GM21529 (cell line): ENCODE results near the gene ARHGAP26.

Experiments
- ATAC-seq: cut with Tn5 transposase; IDR thresholded peaks from one replicate; pipeline ENCODE4 v1.9.1; 2021; ENCODE audit not compliant: unreplicated experiment

ARHGAP26 gene

GRCh38 chr5:142748568-142749249, 21.5 kb upstream of the ARHGAP26 start:
- peak; percentile 55 for ATAC-seq

DNA sequence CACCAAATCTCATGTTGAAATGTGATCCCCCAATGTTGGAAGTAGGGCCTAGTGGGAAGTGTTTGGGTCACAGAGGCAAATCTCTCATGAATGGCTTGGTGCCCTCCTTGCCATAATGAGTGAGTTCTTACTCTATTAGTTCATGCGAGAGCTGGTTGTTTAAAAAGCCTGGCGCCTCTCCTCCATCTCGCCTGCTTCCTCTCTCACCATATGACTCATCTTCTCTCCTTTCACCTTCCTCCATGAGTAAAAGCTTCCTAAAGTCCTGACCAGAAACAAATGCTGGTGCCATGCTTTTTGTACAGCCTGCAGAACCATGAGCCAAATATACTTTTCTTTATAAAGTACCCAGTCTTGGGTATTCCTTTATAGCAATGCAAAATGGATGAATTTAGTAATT, 20.9 kb upstream of the ARHGAP26 start:
- no peak for ATAC-seq

- ATAC-seq = no peak
Measured at GRCh38 chr5:142753116-142753631, 17.0 kb upstream of the ARHGAP26 start.

- no peak for ATAC-seq
Measured at GRCh38 chr5:142754031-142754430, 16.1 kb upstream of the ARHGAP26 start.

GRCh38 chr5:142756576-142756975, 13.6 kb upstream of the ARHGAP26 start:
- ATAC-seq = no peak

GRCh38 chr5:142757564-142757963, 12.6 kb upstream of the ARHGAP26 start:
- ATAC-seq = no peak

DNA sequence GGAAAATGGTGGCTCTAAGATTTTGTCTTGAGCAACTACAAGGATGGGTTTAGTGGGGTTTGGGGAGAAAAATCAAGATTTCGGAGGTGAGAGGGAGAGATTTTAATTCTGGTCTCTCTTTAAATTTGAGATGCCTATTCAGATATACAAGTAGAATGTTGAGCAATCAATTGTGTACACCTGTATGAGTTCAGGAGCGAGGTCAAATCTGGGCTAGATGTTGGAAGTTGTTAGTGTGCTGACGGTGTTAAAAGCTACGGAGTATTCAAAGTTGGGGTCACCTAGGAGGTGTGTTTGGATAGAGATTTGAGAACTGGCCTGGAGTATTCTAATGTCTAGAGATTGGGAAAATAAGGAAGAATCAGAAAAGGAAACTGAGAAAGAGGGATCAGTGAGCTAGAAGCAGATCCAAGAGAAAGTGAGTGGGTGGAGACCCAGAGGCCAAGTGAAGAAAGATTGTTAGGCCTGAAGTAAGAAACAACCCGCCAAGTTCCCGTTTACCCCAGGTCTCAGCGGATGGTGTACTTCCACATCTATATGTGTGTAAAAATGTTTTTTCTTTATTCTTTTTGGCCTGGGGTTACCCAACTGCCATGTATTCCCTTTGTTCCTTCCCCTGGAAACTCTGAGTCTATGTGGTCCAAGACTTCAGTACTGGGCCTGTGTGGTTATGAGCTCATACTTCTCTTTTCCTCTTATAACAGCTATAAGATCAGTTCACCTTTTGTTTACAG, 11.9 kb upstream of the ARHGAP26 start:
- ATAC-seq = no peak

- ATAC-seq = no peak
Measured at GRCh38 chr5:142758796-142759145, 11.4 kb upstream of the ARHGAP26 start.

DNA sequence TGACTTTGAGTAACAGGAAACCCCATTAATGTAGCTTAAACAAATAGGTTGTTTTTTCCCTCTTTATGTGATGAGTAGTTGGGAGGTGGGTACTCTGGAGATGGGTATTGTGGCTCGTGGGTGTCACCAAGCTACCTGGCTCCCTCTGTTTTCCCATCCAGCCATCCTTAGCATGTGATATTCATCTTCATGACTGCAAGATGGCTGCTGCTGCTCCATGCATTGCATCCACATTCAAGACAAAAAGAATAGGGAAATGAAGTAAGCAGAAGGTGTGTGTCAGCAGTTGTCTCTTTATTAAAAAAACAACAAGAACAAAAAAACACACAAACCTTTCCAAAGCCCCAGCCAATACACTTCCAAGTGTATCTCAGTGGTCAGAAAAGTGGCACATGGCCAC, 6.5 kb upstream of the ARHGAP26 start:
- ATAC-seq = no peak

DNA sequence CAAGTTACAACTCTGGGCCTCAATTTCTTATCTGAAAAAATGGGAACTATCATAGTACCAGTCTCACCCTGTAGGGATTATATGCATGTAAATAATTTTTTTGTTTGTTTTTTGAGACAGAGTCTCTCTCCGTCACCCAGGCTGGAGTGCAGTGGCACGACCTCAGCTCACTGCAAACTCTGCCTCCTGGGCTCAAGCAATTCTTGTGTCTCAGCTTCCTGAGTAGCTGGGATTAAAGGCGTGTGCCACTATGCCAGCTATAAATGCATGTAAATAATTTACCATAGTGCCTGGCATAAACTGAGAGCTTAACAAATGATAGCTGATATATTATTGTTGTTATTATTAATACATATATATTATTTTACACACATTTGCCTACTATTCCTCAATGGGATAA, 3.0 kb upstream of the ARHGAP26 start:
- no peak for ATAC-seq

DNA sequence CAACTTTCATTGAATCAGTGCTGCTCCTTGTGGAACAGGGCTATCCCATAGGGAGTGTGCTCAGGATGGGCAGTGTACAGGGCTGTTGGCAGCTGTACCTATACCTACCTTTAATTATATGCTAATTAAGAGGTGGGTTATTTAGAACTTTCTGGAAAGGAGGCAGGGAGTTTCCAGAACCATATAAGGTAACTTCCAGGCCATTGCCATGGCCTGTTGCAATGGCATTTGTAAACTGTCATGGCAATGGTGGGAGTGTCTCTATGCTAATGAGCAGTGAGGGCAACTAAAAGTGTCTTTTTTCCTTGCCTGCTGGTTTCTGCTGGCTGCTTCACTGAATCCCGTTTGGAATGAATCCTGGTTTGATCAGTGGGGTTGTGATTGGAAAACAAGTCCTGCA, 2.3 kb upstream of the ARHGAP26 start:
- no peak for ATAC-seq

- ATAC-seq = no peak
Measured at GRCh38 chr5:142769251-142769792, 855 bp upstream of the ARHGAP26 start.

DNA sequence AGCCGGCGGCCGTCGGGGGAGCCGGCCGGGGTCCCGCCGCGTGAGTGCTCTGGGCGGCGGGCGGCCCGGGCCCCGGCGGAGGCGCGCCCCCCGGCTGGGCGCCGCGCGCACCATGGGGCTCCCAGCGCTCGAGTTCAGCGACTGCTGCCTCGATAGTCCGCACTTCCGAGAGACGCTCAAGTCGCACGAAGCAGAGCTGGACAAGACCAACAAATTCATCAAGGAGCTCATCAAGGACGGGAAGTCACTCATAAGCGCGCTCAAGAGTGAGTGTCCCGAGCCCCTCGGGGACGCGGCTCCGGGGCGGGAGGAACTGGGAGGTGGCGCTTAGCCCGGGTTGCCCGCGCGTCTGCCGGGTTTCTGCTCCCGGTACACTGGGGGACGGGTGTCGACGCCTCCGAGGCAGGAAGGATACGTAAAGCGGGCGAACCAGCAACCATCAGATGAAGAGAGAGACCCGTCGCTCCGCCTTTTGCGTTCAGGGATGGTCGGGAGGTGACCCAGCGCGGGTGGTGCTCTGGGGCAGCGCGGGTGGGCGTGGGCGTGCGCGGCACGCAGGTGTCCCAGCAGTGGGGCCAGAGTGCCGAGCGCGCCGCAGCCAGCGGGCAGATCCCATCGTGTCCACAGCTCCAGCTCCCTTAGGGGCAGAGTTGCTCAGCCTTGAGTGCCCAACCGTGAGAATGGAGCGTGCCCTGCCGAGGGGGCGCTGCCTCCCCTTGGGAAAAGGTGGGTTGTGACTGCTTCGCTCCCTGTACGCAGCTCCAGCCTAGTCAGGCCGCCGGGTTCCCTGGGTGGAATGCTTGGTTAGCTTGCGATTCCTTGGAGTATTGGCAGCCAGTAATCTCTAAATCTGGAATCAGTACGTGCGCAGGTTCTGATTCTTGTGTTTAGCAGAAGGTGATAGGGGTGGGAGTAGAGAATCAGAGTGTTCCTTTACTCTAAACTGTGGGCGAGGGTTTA, 753 bp downstream of the ARHGAP26 start:
- ATAC-seq = peak; percentile 23

DNA sequence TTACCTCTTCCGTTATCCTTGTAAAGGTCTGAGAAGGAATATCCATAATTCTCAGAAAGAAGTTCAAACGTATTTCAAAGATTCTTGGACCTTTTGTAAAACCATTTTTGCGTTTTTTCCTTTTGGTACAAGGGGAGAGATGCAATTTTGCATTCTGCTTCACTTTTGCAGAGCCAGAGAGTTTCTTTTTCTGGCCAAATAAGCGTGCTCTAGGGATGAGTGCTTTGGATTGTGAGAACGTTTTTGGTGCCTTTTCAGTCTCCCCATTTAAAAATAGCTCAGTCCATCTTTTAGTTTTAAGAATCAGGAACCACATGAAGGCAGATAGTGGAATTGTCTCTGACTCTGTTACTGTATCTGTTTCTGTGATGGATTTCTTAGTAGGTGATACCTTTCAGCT, 1.5 kb downstream of the ARHGAP26 start:
- no peak for ATAC-seq

- no peak for ATAC-seq
Measured at GRCh38 chr5:142772446-142773293, 2.5 kb downstream of the ARHGAP26 start.

DNA sequence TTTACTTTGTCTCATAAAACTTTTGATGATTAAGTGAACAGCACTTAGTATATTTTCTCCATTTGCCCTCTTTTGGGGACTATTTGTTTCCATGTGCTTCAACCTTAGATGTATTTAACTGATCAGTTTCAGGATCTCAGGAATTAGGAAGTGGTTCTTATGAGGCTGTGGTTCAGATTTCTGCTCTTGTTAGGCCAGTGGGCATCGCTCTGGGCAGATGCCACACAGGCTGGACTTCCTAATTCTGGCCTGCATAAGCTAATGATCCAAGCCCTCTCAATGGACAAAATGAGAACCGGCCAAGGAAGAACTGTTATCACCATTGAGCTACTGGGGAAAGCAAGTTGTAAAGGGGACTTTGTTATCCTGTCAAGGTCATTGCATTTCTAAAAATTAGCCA, 6.9 kb downstream of the ARHGAP26 start:
- ATAC-seq = no peak

DNA sequence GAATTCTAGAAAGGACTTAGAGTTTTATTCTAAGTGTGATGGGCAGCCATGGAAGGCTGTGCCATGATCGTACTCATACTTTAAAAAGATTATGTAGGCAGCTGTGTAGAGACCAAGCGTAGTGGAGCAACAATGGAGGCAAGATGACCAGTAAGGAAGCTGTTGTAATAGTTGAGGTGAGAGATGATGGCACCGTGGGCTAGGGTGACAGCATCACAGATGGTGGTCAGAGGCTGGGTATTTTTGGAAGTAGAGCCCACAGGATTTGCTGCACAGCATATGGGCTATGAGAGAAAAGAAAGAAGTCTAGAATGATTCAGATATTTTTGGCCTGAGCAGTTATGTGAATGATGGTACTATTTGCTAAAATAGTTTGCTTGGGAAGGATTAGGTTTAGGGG, 7.7 kb downstream of the ARHGAP26 start:
- ATAC-seq = no peak

DNA sequence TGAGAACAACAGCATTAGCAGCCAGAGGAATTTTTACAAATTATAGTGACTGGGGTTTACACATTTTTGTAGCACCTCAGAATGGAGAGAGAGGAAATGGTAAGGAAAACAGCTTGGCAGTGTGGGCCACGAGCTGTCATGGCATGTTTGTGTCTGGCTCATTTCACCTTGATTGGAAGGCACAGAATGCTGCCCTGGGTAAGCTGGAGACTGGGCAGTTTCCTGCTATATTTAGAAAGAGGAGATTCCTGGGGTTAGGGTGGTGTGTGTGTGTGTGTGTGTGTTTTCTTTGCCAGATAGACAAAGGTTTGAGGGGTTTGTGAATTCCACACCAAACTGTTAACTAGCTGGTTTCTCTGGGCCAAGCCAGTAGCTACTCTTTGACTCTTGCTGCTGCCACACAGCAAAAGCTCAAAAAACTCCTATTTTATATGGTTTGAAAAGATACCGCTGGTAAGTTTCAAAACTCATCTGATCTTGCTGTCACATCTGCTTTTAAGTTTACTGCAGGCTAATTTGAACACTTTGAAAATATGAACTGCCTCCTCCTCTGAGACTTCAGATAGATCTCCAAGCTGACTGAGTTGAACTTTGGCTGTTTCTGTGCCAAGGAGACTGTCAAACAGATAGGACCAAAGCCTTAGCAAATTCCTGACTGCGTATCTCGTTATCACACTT, 9.1 kb downstream of the ARHGAP26 start:
- ATAC-seq = no peak

GRCh38 chr5:142780871-142781270, 10.7 kb downstream of the ARHGAP26 start:
- no peak for ATAC-seq
